SK-N-MC (cell line): Measurements from ENCODE around the gene PDPR.

Source experiments
- EZH2 ChIP-seq: fragments of 200-600 bp; sonication (generic); IDR thresholded peaks from one replicate; pipeline ENCODE4 v1.6.1; 2017; ENCODE audit warnings: antibody characterized with exemption
- FOXP2 ChIP-seq: optimal IDR thresholded peaks from 2 replicates; pipeline ENCODE3; 2011; ENCODE audit warnings: mild to moderate bottlenecking, moderate library complexity; ENCODE audit not compliant: insufficient read depth; ENCODE audit errors: extremely low read length, control extremely low read depth
- POLR2AphosphoS5 ChIP-seq: IDR thresholded peaks from 2 replicates; pipeline ENCODE4 v1.6.1; 2012; ENCODE audit warnings: mild to moderate bottlenecking, low read depth, low read length, borderline replicate concordance

GRCh38 chr16:70162041-70162451 lies 47.9 kb downstream of the PDPR start:
- TF ChIP-seq EZH2, result no peak
- no peak for TF ChIP-seq POLR2AphosphoS5
- no peak for TF ChIP-seq FOXP2
